Measurements from ENCODE around the gene RFX7. TPM values are rescaled to one million over a fixed set of nuclear protein-coding genes. Genes with fewer than 3 reads are reported as not detected.

Gene RFX7
- total RNA-seq, 1 donor from 2014 or later, result 8.9 TPM

GRCh38 chr15:56202701-56203100, 41.0 kb downstream of the RFX7 start:
- TF ChIP-seq, protein P1, sequence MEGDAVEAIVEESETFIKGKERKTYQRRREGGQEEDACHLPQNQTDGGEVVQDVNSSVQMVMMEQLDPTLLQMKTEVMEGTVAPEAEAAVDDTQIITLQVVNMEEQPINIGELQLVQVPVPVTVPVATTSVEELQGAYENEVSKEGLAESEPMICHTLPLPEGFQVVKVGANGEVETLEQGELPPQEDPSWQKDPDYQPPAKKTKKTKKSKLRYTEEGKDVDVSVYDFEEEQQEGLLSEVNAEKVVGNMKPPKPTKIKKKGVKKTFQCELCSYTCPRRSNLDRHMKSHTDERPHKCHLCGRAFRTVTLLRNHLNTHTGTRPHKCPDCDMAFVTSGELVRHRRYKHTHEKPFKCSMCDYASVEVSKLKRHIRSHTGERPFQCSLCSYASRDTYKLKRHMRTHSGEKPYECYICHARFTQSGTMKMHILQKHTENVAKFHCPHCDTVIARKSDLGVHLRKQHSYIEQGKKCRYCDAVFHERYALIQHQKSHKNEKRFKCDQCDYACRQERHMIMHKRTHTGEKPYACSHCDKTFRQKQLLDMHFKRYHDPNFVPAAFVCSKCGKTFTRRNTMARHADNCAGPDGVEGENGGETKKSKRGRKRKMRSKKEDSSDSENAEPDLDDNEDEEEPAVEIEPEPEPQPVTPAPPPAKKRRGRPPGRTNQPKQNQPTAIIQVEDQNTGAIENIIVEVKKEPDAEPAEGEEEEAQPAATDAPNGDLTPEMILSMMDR (IDR thresholded peaks at IDR 0.05; ENCODE audit: borderline replicate concordance), result no peak
- DNase-seq, result no peak
- Histone ChIP-seq H3K27me3 (ENCODE audit: low read depth) (no peaks in the 10 kb centered on the region), H3K4me3 (no peak overlapping the region), H3K4me1 (peaks cover 16% of the 10 kb centered on the region), H3K27ac (replicated peaks) (no peak overlapping the region), H3K9me3 (replicated peaks) (no peaks in the 10 kb centered on the region), H3K36me3 (no peaks in the 10 kb centered on the region)
- intact Hi-C loops (cut with micrococcal nuclease), result no loop called here

DNA sequence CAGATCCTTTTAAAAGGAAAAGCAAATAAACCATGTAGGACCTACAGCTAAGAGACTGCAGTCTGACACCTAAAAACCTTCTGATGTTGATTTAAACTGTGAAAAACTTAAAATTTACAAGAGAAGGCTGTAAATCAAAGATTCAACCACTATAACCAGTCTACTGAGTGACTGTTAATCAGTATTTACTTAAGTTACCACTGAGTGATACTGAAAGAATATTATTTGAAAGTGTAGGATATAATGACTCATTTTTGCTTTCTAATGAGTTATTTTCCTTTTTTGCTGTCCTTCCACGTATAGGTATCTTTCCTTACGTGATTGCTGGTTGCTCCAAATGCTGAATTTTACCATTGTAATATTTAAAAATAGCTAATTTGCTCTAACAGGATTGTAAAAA, 44.6 kb downstream of the RFX7 start:
- TF ChIP-seq, protein P1 (IDR thresholded peaks at IDR 0.05; ENCODE audit: borderline replicate concordance), result no peak

GRCh38 chr15:56194035-56194434, 49.6 kb downstream of the RFX7 start:
- H3K4me3 ChIP-seq, result no peak overlapping the region
- no peaks in the 10 kb centered on the region for H3K9me3 ChIP-seq (replicated peaks)
- intact Hi-C loops (cut with micrococcal nuclease), result no loop called here
- H3K27ac ChIP-seq (replicated peaks), result no peak overlapping the region
- H3K4me1 ChIP-seq, result peaks cover 28% of the 10 kb centered on the region
- H3K36me3 ChIP-seq, result no peaks in the 10 kb centered on the region
- no peak for DNase-seq
- TF ChIP-seq, protein P1 (IDR thresholded peaks at IDR 0.05; ENCODE audit: borderline replicate concordance), result no peak
- H3K27me3 ChIP-seq (ENCODE audit: low read depth), result no peaks in the 10 kb centered on the region

More for the DNA sequence above, 44.6 kb downstream of the RFX7 start:
- Histone ChIP-seq H3K27ac (replicated peaks) (no peak overlapping the region), H3K36me3 (no peaks in the 10 kb centered on the region), H3K9me3 (replicated peaks) (no peaks in the 10 kb centered on the region), H3K27me3 (ENCODE audit: low read depth) (no peaks in the 10 kb centered on the region), H3K4me3 (no peak overlapping the region), H3K4me1 (peaks cover 14% of the 10 kb centered on the region)
- DNase-seq, result no peak
- intact Hi-C loops (cut with micrococcal nuclease), result no loop called here

GRCh38 chr15:56192659-56193442, 50.8 kb downstream of the RFX7 start:
- intact Hi-C loops (cut with micrococcal nuclease), result no loop called here
- TF ChIP-seq, protein P1 (IDR thresholded peaks at IDR 0.05; ENCODE audit: borderline replicate concordance), result no peak
- Histone ChIP-seq H3K4me1 (peaks cover 29% of the 10 kb centered on the region), H3K9me3 (replicated peaks) (no peaks in the 10 kb centered on the region), H3K4me3 (no peak overlapping the region), H3K27ac (replicated peaks) (no peak overlapping the region), H3K27me3 (ENCODE audit: low read depth) (no peaks in the 10 kb centered on the region), H3K36me3 (no peaks in the 10 kb centered on the region)
- no peak for DNase-seq

- intact Hi-C loops (cut with micrococcal nuclease), result no loop called here
- no peak overlapping the region for H3K27ac ChIP-seq (replicated peaks)
- no peak overlapping the region for H3K4me3 ChIP-seq
- no peaks in the 10 kb centered on the region for H3K27me3 ChIP-seq (ENCODE audit: low read depth)
- DNase-seq, result no peak
- H3K36me3 ChIP-seq, result no peaks in the 10 kb centered on the region
- H3K9me3 ChIP-seq (replicated peaks), result no peaks in the 10 kb centered on the region
- H3K4me1 ChIP-seq, result peaks cover 18% of the 10 kb centered on the region
- TF ChIP-seq, protein P1 (IDR thresholded peaks at IDR 0.05; ENCODE audit: borderline replicate concordance), result no peak
These were observed 56.0 kb downstream of the RFX7 start for GRCh38 chr15:56187665-56188064.
